HuH-7 (cell line): ENCODE results near the gene ORMDL1.
"Not testable (repeated sequence)": the region's sequence is repeated elsewhere in the genome, so short reads cannot be mapped to it uniquely, and the experiment has no call there.

Experiments
- DNase-seq: peaks from one replicate; pipeline ENCODE4 v3.0.0; 2011; ENCODE audit warnings: low spot score

Gene ORMDL1

GRCh38 chr2:189770590-189771322, 13.4 kb downstream of the ORMDL1 start:
- DNase-seq: no peak

- no peak for DNase-seq
Measured at GRCh38 chr2:189763908-189764661, 20.1 kb downstream of the ORMDL1 start.

- DNase-seq: peak; percentile 65
Measured at GRCh38 chr2:189762551-189763298, 21.4 kb downstream of the ORMDL1 start, which contains the start of gene OSGEPL1. Gene OSGEPL1, minus strand, starts transcription at chr2:189762792. Its CDS starts 1,152 bp downstream, at chr2:189761640.

DNA sequence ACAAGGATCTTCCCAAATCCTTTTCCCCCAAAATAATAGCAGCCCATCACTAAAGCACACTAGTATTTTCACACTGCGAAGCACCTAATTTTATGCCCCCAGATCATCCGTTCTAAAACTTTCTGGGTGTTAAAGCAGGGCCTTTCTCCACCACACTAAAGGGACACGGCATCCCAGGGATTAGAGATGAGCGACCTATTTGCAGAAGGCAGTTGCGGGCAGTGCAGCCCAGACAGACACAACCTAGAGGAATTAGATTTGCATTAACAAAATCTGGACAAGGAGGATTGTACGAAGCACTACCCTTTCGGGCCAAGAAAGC, 21.9 kb downstream of the ORMDL1 start:
- DNase-seq: no peak

DNA sequence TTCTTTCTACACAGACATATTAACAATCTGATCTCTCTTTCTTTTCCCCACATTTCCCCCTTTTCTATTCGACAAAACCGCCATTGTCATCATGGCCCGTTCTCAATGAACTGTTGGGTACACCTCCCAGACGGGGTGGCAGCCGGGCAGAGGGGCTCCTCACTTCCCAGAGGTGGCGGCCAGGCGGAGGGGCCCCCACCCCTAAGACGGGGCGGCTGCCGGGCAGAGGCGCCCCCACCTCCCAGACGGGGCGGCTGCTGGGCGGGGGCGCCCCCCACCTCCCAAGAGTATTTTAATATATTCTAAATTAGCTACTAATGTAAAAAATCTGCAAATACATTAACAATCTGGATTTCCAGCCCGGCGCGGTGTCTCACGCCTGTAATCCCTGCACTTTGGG, 24.0 kb downstream of the ORMDL1 start:
- DNase-seq: not testable (repeated sequence)

GRCh38 chr2:189756311-189756952, 27.7 kb downstream of the ORMDL1 start:
- DNase-seq: no peak

DNA sequence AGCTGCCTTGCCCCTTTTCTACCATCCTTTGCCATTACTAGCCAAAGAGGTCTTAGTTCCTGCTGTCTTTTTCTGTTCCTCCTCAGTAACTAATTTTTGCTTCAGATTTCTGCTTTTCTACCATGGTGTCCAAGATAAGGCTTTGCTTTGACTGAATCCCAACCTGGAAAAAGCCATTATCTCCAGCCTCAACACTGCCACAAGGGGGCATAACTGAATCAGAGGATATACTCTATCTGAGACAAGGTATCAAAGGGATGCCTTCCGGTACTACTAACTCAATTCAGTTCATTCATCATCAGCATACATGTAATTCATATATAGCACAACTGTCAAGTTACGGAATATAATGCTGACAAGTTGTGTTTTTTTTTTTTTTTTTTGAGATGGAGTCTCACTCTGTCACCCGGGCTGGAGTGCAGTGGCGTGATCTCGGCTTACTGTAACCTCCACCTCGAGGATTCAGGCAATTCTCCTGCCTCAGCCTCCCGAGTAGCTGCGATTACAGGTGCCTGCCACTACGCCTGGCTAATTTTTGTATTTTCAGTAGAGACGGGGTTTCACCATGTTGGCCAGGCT, 33.0 kb downstream of the ORMDL1 start:
- peak; percentile 52 for DNase-seq

DNA sequence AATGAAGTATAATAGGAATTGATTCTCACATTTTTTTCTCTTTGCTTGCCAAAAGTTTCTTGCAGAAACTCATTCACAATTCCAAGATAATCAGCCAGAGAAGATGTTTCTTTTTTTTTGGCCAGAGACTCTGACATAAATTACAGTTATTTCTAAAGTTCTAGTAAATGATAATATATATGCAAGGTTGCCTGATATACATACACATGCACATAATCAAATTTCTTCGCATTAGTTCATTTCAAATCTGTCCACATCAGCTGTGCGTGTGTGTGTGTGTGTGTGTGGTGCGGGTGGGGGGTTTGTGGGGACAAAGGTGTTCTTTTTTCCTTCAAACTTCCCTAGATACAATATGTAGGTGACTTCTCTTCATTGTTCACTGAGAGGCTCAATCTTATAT, 54.7 kb downstream of the ORMDL1 start:
- DNase-seq: no peak

DNA sequence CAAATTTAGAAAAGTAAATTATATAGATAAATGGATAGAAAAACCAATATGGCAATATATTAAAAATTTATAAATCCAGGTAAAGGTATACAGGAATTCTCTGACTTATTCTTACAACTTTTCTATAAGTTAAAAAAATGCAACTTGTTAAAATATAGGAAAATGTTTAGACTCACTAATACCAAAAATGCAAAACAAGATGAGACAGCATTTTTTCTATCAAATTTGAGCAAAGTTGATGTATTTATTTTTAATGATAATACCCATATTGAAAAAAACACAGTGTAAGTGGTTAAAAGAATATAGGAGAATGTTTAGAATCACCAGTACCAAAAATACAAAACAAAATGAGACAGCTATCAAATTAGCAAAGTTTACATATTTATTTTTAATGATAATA, 57.3 kb downstream of the ORMDL1 start:
- DNase-seq: no peak

DNA sequence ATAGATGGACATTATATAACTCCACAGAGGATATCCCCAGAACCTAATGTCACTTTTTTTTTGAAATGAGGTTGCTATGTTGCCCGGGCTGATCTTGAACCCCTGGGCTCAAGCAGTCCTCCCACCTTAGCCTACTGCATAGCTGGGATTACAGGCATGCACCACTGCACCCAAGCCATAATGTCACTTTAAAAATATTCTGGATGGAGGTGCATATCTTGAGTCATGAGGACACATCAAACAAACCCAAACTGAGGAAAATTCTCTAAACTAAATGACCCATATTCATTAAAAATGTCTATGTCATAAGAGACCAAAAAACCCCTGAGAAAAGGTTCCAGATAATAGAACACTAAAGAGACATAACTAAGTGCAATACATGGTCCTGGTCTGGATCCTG, 57.9 kb downstream of the ORMDL1 start:
- DNase-seq: no peak

- no peak for DNase-seq
Measured at GRCh38 chr2:189723192-189723591, 60.9 kb downstream of the ORMDL1 start.
